HG03280 (cell line): ENCODE measurements around the gene IFIT5.
"Not testable (repeated sequence)": the region's sequence is repeated elsewhere in the genome, so short reads cannot be mapped to it uniquely, and the experiment has no call there.

Source experiments
- ATAC-seq: cut with Tn5 transposase; IDR thresholded peaks from one replicate; pipeline ENCODE4 v1.9.1; 2021; ENCODE audit warnings: mild to moderate bottlenecking, moderate library complexity; ENCODE audit not compliant: unreplicated experiment

Gene IFIT5

GRCh38 chr10:89426230-89426868 is 12.0 kb downstream of the IFIT5 start:
- no peak for ATAC-seq

GRCh38 chr10:89427629-89428028 is 13.3 kb downstream of the IFIT5 start:
- ATAC-seq: no peak

DNA sequence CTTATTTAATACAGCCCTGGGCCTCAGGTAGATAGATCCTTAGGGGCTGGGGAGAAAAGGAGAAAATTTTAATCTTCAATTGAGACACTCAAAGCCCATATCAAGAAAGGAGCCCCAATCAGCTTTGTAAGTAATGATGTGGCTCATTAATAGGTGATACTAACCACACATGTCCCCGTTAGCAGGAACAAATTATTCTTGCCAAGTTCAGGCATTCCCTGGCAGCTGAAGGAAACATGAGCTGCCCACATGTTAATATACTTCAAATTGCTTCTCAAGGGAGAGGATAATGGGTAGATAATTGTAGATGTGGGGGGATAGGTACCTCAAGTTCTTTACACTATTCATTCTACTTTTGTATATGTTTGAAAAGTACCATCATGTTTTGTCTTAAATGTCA is 14.5 kb downstream of the IFIT5 start:
- no peak for ATAC-seq

DNA sequence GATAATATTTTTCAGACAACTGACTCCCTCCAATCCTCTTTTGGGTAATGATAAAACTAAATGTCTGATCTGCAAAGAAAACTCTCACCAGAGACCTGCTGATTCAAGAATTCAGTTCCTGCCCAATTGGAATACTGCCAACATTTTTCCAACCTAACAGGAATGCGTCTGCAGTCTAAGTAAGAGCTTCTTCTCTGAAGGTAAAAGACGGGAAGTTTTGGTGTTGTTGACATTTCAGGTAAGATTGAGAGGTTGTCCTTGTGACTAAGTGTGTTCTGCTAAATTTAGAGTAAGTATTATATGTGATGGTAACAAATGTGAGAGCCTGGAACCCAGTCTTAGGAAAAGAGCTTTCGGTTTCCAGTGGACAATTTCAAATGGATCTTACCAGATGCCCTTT is 17.6 kb downstream of the IFIT5 start:
- no peak for ATAC-seq

DNA sequence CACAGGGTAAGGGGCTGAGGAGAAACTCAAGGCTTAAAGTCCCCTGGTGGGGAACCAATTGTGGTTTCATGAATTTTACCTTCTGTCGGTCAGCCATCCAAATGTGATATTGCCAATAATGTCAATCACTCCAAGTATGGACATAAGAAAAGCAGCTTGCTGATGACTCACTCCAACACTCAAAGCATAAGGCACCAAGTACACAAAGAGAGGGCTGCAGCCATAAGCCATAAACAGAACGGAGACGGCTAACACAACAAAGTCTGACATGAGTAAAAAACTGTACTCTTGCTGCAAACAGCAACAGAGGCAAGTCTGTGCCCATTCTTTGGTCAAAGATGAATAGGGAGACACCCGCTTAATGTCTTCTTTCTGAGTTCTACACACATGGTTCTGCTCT is 24.2 kb downstream of the IFIT5 start:
- no peak for ATAC-seq

GRCh38 chr10:89440226-89441009 is 26.1 kb downstream of the IFIT5 start:
- ATAC-seq: no peak

- no peak for ATAC-seq
Observed at GRCh38 chr10:89442289-89442688, 27.9 kb downstream of the IFIT5 start.

DNA sequence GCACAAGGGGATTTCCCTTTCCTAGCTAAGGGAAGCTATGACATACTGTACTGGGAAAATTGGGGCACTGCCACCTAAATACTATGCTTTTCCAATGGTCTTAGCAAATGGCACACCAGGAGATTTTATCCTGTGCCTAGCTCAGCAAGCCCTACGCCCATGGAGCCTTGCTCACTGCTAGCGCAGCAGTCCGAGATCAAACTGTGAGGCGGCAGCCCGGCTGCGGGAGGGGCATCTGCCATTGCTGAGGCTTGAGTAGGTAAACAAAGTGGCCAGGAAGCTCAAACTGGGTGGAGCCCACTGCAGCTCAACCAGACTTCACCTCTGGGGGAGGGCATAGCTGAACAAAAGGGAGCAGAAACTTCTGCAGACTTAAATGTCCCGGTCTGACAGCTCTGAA is 30.5 kb downstream of the IFIT5 start:
- ATAC-seq: not testable (repeated sequence)

DNA sequence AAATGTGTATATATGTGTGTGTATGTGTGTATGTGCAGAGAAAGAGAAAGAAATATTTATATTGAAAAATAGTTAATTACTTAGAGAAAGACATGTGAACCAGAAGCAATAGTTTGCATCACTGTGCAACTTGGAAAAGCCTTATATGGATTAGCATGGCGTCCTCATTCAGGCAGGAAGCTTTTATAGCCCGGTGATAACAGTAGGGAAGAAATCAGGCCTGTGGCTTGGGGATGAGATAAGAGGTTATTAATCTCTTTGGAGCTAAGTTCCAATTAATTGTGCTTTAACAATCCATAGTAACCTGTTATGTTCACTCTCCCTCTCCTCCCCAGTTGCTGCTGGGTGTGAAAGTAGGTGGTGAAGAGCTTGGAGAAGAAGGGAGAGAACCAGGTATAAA is 36.5 kb downstream of the IFIT5 start:
- ATAC-seq: no peak

- ATAC-seq: no peak
Observed at GRCh38 chr10:89452193-89452592, 37.8 kb downstream of the IFIT5 start.

DNA sequence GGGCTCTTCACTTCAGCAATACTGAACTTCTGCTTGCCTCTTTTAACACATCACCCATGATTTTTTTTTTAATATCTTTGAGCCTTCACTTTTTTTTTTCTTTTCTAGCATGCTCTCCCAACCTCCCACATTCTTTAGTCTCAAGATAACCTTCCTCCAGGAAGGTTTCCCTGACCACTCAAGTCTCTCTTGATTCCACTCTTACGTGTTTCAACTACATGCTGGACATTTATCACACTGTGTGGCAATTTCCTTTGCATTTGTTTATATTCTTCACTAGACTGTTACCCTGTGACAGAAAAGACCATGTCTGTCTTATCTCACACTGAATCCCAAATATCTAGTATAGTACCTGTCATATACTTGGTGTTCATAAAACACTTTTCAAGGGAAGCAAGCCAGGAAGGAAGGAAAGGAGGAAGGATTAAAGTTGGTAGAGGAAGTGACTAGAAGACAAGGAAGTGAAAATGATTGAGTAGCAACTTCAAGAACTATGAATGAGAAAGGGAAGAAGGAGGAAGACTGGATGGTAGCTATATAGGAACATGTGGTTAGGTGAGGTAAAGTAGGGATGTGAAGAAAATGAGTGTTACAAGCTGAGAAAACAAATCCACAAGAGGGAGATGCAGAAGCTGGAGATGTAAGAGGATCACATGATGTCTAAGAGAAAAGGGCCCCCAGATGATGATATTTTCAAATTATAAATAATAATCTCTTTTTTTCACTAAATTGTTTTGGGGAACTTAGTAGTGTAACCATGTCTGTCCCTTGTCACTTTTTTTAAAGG is 40.4 kb downstream of the IFIT5 start:
- no peak for ATAC-seq

DNA sequence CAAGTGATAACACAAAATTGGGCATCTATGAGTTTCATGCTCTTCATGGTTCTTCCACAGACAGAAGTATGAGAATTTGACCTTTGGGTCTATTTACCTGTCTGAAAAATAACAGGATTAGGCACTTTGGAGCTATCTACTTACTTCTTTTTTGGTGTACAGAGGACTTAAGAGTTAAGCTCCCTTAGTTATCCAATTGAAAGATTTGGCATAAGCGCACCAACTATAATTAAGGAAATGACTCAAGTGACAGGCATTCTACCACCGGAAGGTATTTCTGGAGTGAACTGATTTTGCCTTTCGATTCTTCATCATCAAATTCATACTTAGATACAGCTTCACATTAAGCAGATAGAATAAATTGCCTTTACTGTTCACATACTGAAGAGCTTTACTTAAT is 43.9 kb downstream of the IFIT5 start:
- ATAC-seq: no peak

GRCh38 chr10:89458784-89459183 is 44.4 kb downstream of the IFIT5 start:
- no peak for ATAC-seq

- no peak for ATAC-seq
Observed at GRCh38 chr10:89463846-89464537, 49.6 kb downstream of the IFIT5 start.

DNA sequence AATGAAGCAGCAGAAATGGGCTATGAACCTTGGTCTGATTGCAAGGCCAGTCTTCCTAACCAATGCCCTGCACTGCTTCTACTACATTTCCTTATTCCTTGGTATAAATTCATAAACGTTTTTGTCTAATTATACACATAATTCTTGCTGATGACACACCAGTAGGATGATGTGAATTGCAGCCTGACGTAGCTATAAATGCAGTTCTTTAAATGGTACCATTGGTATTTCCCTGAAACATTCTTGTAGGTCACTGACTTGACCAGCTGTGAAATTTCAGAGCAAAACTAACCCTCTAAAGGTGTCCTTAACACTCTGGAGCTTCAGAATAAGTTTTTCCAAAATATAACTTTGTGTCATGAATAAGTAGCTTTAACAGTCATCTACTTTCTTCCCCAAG is 50.8 kb downstream of the IFIT5 start:
- ATAC-seq: no peak

GRCh38 chr10:89466599-89467035 is 52.2 kb downstream of the IFIT5 start:
- no peak for ATAC-seq

GRCh38 chr10:89468191-89468965 is 54.0 kb downstream of the IFIT5 start:
- no peak for ATAC-seq

DNA sequence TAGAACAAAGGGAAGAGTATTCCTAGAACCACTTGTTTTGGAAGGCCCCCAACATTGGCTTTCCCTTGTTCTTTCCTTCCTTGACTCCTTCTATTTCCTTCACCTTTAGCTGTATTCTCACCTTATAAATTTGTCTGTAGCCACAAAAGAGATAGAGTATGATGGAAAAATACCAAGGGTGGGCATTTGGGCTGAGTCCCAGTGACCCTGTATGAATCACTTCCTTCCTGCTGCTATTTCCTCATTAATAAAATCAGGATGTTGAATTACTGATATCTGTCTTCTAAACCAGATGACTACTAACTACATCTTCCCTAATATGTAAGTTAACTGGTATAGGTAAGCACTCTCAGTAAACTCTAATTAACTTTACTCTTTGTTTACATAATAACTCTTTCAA is 55.1 kb downstream of the IFIT5 start:
- no peak for ATAC-seq
